ENCODE measurements around the gene PADI3.

PADI3 gene

GRCh38 chr1:17215545-17215890 lies 33.4 kb upstream of the PADI3 start:
- in situ Hi-C loops (cut with MboI; ENCODE audit: low sequenced_read_pairs), result no loop called here

GRCh38 chr1:17216078-17216477 lies 32.8 kb upstream of the PADI3 start:
- in situ Hi-C loops (cut with MboI; ENCODE audit: low sequenced_read_pairs), result no loop called here

- in situ Hi-C loops (cut with MboI; ENCODE audit: low sequenced_read_pairs), result no loop called here
These were observed 31.3 kb upstream of the PADI3 start for GRCh38 chr1:17217607-17218006.

- in situ Hi-C loops (cut with MboI; ENCODE audit: low sequenced_read_pairs), result no loop called here
These were observed 30.0 kb upstream of the PADI3 start for GRCh38 chr1:17218939-17219338.

- in situ Hi-C loops (cut with MboI; ENCODE audit: low sequenced_read_pairs), result no loop called here
These were observed 28.6 kb upstream of the PADI3 start for GRCh38 chr1:17220287-17220686.

GRCh38 chr1:17222557-17222956 lies 26.3 kb upstream of the PADI3 start:
- in situ Hi-C loops (cut with MboI; ENCODE audit: low sequenced_read_pairs), result no loop called here

GRCh38 chr1:17224434-17224833 lies 24.5 kb upstream of the PADI3 start:
- in situ Hi-C loops (cut with MboI; ENCODE audit: low sequenced_read_pairs), result no loop called here

- in situ Hi-C loops (cut with MboI; ENCODE audit: low sequenced_read_pairs), result no loop called here
These were observed 23.8 kb upstream of the PADI3 start for GRCh38 chr1:17225140-17225539.

- in situ Hi-C loops (cut with MboI; ENCODE audit: low sequenced_read_pairs), result no loop called here
These were observed 21.5 kb upstream of the PADI3 start for GRCh38 chr1:17227358-17227915.

GRCh38 chr1:17228619-17229018 lies 20.3 kb upstream of the PADI3 start:
- in situ Hi-C loops (cut with MboI; ENCODE audit: low sequenced_read_pairs), result no loop called here

GRCh38 chr1:17229379-17229778 lies 19.5 kb upstream of the PADI3 start:
- in situ Hi-C loops (cut with MboI; ENCODE audit: low sequenced_read_pairs), result no loop called here

GRCh38 chr1:17230106-17230505 lies 18.8 kb upstream of the PADI3 start:
- in situ Hi-C loops (cut with MboI; ENCODE audit: low sequenced_read_pairs), result loop anchor here (5.0 to 10.0 kb wide), 2 partner anchors 98 to 165 kb away; no protein-coding TSS in a partner anchor

GRCh38 chr1:17230671-17231310 lies 18.1 kb upstream of the PADI3 start:
- in situ Hi-C loops (cut with MboI; ENCODE audit: low sequenced_read_pairs), result loop anchor here (5.0 to 10.0 kb wide), 2 partner anchors 98 to 166 kb away; no protein-coding TSS in a partner anchor

- in situ Hi-C loops (cut with MboI; ENCODE audit: low sequenced_read_pairs), result loop anchor here (5.0 to 10.0 kb wide), 2 partner anchors 101 to 168 kb away; no protein-coding TSS in a partner anchor
These were observed 15.9 kb upstream of the PADI3 start for GRCh38 chr1:17232759-17233661.

- in situ Hi-C loops (cut with MboI; ENCODE audit: low sequenced_read_pairs), result loop anchor here (5.0 to 10.0 kb wide), 2 partner anchors 101 to 169 kb away; no protein-coding TSS in a partner anchor
These were observed 15.1 kb upstream of the PADI3 start for GRCh38 chr1:17233675-17234320.

- in situ Hi-C loops (cut with MboI; ENCODE audit: low sequenced_read_pairs), result loop anchor here (5.0 to 10.0 kb wide), 2 partner anchors 102 to 170 kb away; no protein-coding TSS in a partner anchor
These were observed 14.5 kb upstream of the PADI3 start for GRCh38 chr1:17234405-17234804.

- in situ Hi-C loops (cut with MboI; ENCODE audit: low sequenced_read_pairs), result loop anchor here (10.0 kb wide), 1 partner anchor 171 kb away; no protein-coding TSS in a partner anchor
These were observed 13.6 kb upstream of the PADI3 start for GRCh38 chr1:17235135-17235885.

GRCh38 chr1:17236779-17237560 lies 11.9 kb upstream of the PADI3 start:
- in situ Hi-C loops (cut with MboI; ENCODE audit: low sequenced_read_pairs), result loop anchor here (10.0 kb wide), 1 partner anchor 172 kb away; no protein-coding TSS in a partner anchor

- in situ Hi-C loops (cut with MboI; ENCODE audit: low sequenced_read_pairs), result loop anchor here (10.0 kb wide), 1 partner anchor 173 kb away; no protein-coding TSS in a partner anchor
These were observed 11.4 kb upstream of the PADI3 start for GRCh38 chr1:17237561-17237903.

Data from HL-60/S4 treated with retinoic acid at 250 ng/mL for 4 days and 3 days (cell line).